WTC11 (cell line): ENCODE measurements around the gene MXRA7. TPM values are rescaled to one million over a fixed set of nuclear protein-coding genes. Genes with fewer than 3 reads are reported as not detected.

Experiments used
- ATAC-seq: fragments of 200-7000 bp; cut with Tn5 transposase; 2 replicates; pipeline ENCODE4 v1.10.0; 2021; ENCODE audit warnings: mild to moderate bottlenecking, moderate library complexity
- CTCF ChIA-PET: fragments of 300-600 bp; sonication (Branson Sonifier 250); formaldehyde crosslinking; loops from one replicate; lab custom pipeline; 2021; ENCODE audit warnings: antibody characterized with exemption; lab: Charles Lee
- POLR2A ChIA-PET: fragments of 350-600 bp; sonication (Branson Sonifier 250); formaldehyde crosslinking; loops from one replicate; lab custom pipeline; 2021; ENCODE audit warnings: antibody characterized with exemption; lab: Charles Lee
- DNase-seq: peaks from one replicate; pipeline ENCODE4 v3.0.0; 2021; ENCODE audit warnings: low spot score
- H3K27ac Mint-ChIP-seq: 2 replicates; pipeline ENCODE4 v1.8.0; 2021; ENCODE audit warnings: mixed read lengths
- H3K27me3 Mint-ChIP-seq: 2 replicates; pipeline ENCODE4 v1.8.0; 2021; ENCODE audit warnings: low read depth, mild to moderate bottlenecking, moderate library complexity, mixed read lengths
- H3K36me3 Mint-ChIP-seq: 2 replicates; pipeline ENCODE4 v1.8.0; 2021; ENCODE audit warnings: mixed read lengths
- H3K4me1 Mint-ChIP-seq: 2 replicates; pipeline ENCODE4 v1.8.0; 2022; ENCODE audit warnings: mixed read lengths
- H3K4me3 Mint-ChIP-seq: 2 replicates; pipeline ENCODE4 v1.8.0; 2021; ENCODE audit warnings: mild to moderate bottlenecking, moderate library complexity, mixed read lengths
- H3K9me3 Mint-ChIP-seq: 2 replicates; pipeline ENCODE4 v1.8.0; 2021; ENCODE audit warnings: mixed read lengths
- E2F5 ChIP-seq: sonication (generic); formaldehyde crosslinking; IDR thresholded peaks from 2 replicates; pipeline ENCODE4 v1.8.1; 2022; ENCODE audit warnings: mild to moderate bottlenecking, moderate library complexity, missing genetic modification reagents
- ELF4 ChIP-seq: sonication (generic); formaldehyde crosslinking; IDR thresholded peaks from 2 replicates; pipeline ENCODE4 v1.8.1; 2022; ENCODE audit warnings: low read depth, mild to moderate bottlenecking, moderate library complexity, missing genetic modification reagents
- ERG ChIP-seq: fragments of 250-450 bp; sonication (Bioruptor Pico); IDR thresholded peaks from 2 replicates; pipeline ENCODE4 v1.8.0; 2021; ENCODE audit warnings: mild to moderate bottlenecking
- ETV6 ChIP-seq: sonication (generic); formaldehyde crosslinking; IDR thresholded peaks from 2 replicates; pipeline ENCODE4 v1.8.1; 2022; ENCODE audit warnings: mild to moderate bottlenecking, missing genetic modification reagents
- NFE2L1 ChIP-seq: sonication (generic); formaldehyde crosslinking; IDR thresholded peaks from 2 replicates; pipeline ENCODE4 v1.8.1; 2023; ENCODE audit warnings: missing genetic modification reagents
- OVOL2 ChIP-seq: fragments of 250-450 bp; sonication (Bioruptor Pico); IDR thresholded peaks from 2 replicates; pipeline ENCODE4 v1.9.0; 2021; ENCODE audit warnings: mild to moderate bottlenecking, borderline replicate concordance
- PREB ChIP-seq: sonication (generic); formaldehyde crosslinking; IDR thresholded peaks from 2 replicates; pipeline ENCODE4 v1.8.1; 2022; ENCODE audit warnings: mild to moderate bottlenecking, missing genetic modification reagents, moderate library complexity, borderline replicate concordance
- RELA ChIP-seq: sonication (generic); formaldehyde crosslinking; IDR thresholded peaks from 2 replicates; pipeline ENCODE4 v1.8.1; 2022; ENCODE audit warnings: missing genetic modification reagents, mild to moderate bottlenecking, borderline replicate concordance
- SMAD3 ChIP-seq: sonication (generic); formaldehyde crosslinking; IDR thresholded peaks from 2 replicates; pipeline ENCODE4 v1.8.0; 2022; ENCODE audit warnings: missing genetic modification reagents, mild to moderate bottlenecking, borderline replicate concordance
- SMAD4 ChIP-seq: sonication (generic); formaldehyde crosslinking; IDR thresholded peaks from 2 replicates; pipeline ENCODE4 v1.8.0; 2022; ENCODE audit warnings: mild to moderate bottlenecking, missing genetic modification reagents
- SP1 ChIP-seq: sonication (generic); formaldehyde crosslinking; conservative IDR thresholded peaks from 2 replicates; pipeline ENCODE4 v1.8.1; 2022; ENCODE audit warnings: missing genetic modification reagents
- TEAD4 ChIP-seq: sonication (generic); formaldehyde crosslinking; IDR thresholded peaks from 2 replicates; pipeline ENCODE4 v1.8.0; 2022; ENCODE audit warnings: mild to moderate bottlenecking, missing genetic modification reagents
- TP53 ChIP-seq: sonication (generic); formaldehyde crosslinking; IDR thresholded peaks from 2 replicates; pipeline ENCODE4 v1.8.1; 2023; ENCODE audit warnings: mild to moderate bottlenecking, missing genetic modification reagents
- ZNF121 ChIP-seq: sonication (generic); formaldehyde crosslinking; IDR thresholded peaks from 2 replicates; pipeline ENCODE4 v1.8.0; 2023; ENCODE audit warnings: missing genetic modification reagents
- ZNF281 ChIP-seq: sonication (generic); formaldehyde crosslinking; IDR thresholded peaks from 2 replicates; pipeline ENCODE4 v1.8.0; 2023; ENCODE audit warnings: mild to moderate bottlenecking, missing genetic modification reagents
- ZNF317 ChIP-seq: sonication (generic); formaldehyde crosslinking; IDR thresholded peaks from 2 replicates; pipeline ENCODE4 v1.8.1; 2023; ENCODE audit warnings: low read depth, mild to moderate bottlenecking, moderate library complexity, missing genetic modification reagents, borderline replicate concordance
- ZNF396 ChIP-seq: fragments of 250-450 bp; sonication (Bioruptor Pico); IDR thresholded peaks from 2 replicates; pipeline ENCODE4 v1.8.0; 2021; ENCODE audit warnings: mild to moderate bottlenecking, moderate library complexity, borderline replicate concordance
- ZNF423 ChIP-seq: fragments of 250-450 bp; sonication (Bioruptor Pico); IDR thresholded peaks from 2 replicates; pipeline ENCODE4 v2.1.2; 2022; ENCODE audit warnings: mild to moderate bottlenecking, moderate library complexity
- ZNF671 ChIP-seq: fragments of 250-450 bp; sonication (Bioruptor Pico); IDR thresholded peaks from 2 replicates; pipeline ENCODE4 v1.8.0; 2021; ENCODE audit warnings: mild to moderate bottlenecking
- total RNA-seq: library from RNA; stranded (reverse); gene quantifications from 3 replicates; pipeline ENCODE4 v1.2.3, GENCODE V29; 2021
- TF ChIP-seq, protein P1 (sequence below): sonication (generic); formaldehyde crosslinking; IDR thresholded peaks from 2 replicates; pipeline ENCODE4 v1.8.0; 2022; ENCODE audit warnings: mild to moderate bottlenecking, missing genetic modification reagents
- TF ChIP-seq, protein P2 (sequence below): fragments of 200-600 bp; IDR thresholded peaks from 2 replicates; pipeline ENCODE4 v1.8.0; 2022; ENCODE audit warnings: antibody characterized with exemption
- TF ChIP-seq, protein P3 (sequence below): fragments of 250-450 bp; sonication (Bioruptor Pico); IDR thresholded peaks from 2 replicates; pipeline ENCODE4 v1.9.0; 2021; ENCODE audit warnings: moderate library complexity, mild to moderate bottlenecking, inconsistent platforms, borderline replicate concordance

Gene MXRA7
- total RNA-seq, 1 experiment from 2014 or later, result 46.5 TPM

DNA sequence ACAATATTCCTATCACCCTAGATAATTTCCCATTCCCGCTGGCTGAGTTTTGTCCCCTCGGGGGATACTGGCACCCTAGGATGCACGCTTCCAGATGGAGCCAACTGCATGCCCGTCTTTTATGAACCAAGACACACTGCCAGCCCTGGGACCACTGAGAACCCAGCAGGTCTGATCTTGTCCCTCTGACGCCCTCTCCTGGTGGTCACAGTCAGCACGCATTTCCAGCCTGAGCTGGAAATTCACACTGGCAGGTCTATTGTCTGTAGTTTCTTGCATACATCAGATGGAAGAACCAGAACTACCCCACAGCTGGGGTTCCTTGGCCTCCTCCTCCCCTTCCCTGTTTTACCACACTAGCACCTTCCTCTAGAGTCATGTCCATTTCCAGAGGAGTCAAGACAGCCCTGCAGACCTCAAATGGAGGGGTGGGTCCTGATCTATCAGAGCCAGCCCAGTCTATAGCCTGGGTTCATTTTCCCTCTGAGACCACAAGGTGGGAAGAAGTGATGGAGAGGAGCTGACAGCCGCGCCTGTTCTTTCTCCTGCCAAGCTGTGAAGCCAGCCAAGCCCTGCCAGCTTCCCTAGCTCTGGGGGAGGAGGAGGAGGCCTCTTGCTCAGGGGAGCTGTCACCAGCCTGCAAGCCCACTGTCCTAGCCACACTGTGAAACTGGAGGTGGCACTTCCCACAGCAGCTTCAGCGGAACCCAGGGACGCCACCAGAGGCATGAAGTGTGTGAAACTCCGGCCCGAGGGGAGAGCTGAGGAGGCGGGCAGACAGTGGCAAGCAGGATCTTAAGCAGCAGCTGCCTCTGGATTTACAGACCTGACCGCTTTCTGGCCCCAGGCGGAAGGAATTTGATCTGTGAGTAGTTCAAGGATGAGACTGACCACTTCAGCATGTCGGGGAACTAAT, 29.3 kb downstream of the MXRA7 start:
- ChIA-PET CTCF (interaction anchor here (0.5 to 2.6 kb wide), 74 partner anchors 9 to 533 kb away, joined by 3 to 69 read pairs (median 6); partner anchors contain the start of genes AANAT, JMJD6, METTL23 and MGAT5B), POLR2A (interaction anchor here (0.6 kb wide), 1 partner anchor 158 kb away, joined by 3 read pairs; no protein-coding TSS in a partner anchor)
- H3K4me3 Mint-ChIP-seq, result no peak overlapping the region
- H3K27me3 Mint-ChIP-seq, result no peaks in the 10 kb centered on the region
- H3K9me3 Mint-ChIP-seq, result no peaks in the 10 kb centered on the region
- DNase-seq (peak; percentile 89), ATAC-seq (peak; percentile 85)
- H3K27ac Mint-ChIP-seq, result no peak overlapping the region
- TF ChIP-seq TP53 (CRISPR knock-in tag) (no peak), ZNF396 (CRISPR knock-in tag) (no peak), ERG (CRISPR knock-in tag) (no peak), NFE2L1 (no peak), E2F5 (CRISPR knock-in tag) (no peak), ZNF317 (CRISPR knock-in tag) (peak; percentile 77), SP1 (CRISPR knock-in tag) (no peak), ZNF121 (CRISPR knock-in tag) (no peak)
- TF ChIP-seq, protein P1, sequence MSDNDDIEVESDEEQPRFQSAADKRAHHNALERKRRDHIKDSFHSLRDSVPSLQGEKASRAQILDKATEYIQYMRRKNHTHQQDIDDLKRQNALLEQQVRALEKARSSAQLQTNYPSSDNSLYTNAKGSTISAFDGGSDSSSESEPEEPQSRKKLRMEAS (CRISPR knock-in tag), result no peak
- TF ChIP-seq, protein P2, sequence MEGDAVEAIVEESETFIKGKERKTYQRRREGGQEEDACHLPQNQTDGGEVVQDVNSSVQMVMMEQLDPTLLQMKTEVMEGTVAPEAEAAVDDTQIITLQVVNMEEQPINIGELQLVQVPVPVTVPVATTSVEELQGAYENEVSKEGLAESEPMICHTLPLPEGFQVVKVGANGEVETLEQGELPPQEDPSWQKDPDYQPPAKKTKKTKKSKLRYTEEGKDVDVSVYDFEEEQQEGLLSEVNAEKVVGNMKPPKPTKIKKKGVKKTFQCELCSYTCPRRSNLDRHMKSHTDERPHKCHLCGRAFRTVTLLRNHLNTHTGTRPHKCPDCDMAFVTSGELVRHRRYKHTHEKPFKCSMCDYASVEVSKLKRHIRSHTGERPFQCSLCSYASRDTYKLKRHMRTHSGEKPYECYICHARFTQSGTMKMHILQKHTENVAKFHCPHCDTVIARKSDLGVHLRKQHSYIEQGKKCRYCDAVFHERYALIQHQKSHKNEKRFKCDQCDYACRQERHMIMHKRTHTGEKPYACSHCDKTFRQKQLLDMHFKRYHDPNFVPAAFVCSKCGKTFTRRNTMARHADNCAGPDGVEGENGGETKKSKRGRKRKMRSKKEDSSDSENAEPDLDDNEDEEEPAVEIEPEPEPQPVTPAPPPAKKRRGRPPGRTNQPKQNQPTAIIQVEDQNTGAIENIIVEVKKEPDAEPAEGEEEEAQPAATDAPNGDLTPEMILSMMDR, result peak; percentile 48; the same call in 1 of the 2 replicates
- TF ChIP-seq, protein P3, sequence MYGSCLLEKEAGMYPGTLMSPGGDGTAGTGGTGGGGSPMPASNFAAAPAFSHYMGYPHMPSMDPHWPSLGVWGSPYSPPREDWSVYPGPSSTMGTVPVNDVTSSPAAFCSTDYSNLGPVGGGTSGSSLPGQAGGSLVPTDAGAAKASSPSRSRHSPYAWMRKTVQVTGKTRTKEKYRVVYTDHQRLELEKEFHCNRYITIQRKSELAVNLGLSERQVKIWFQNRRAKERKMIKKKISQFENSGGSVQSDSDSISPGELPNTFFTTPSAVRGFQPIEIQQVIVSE (CRISPR knock-in tag), result no peak
- no peaks in the 10 kb centered on the region for H3K36me3 Mint-ChIP-seq
- H3K4me1 Mint-ChIP-seq, result peaks cover 4% of the 10 kb centered on the region

GRCh38 chr17:76679239-76679638, 31.5 kb downstream of the MXRA7 start:
- ChIA-PET POLR2A (interaction anchor here (0.6 kb wide), 1 partner anchor 14 kb away, joined by 7 read pairs; no protein-coding TSS in a partner anchor), CTCF (interaction anchor here (1.1 kb wide), 1 partner anchor 156 kb away, joined by 3 read pairs; no protein-coding TSS in a partner anchor)
- no peak for DNase-seq
- Mint-ChIP-seq H3K36me3 (peaks cover 3% of the 10 kb centered on the region), H3K27me3 (no peaks in the 10 kb centered on the region), H3K4me3 (no peak overlapping the region), H3K4me1 (peaks cover 4% of the 10 kb centered on the region), H3K9me3 (peaks cover 10% of the 10 kb centered on the region), H3K27ac (no peak overlapping the region)
- no peak for ATAC-seq
- no peak for TF ChIP-seq ZNF423 (CRISPR knock-in tag)
- no peak for TF ChIP-seq ZNF396 (CRISPR knock-in tag)
- no peak for TF ChIP-seq RELA (CRISPR knock-in tag)
- TF ChIP-seq OVOL2 (CRISPR knock-in tag), result no peak
- TF ChIP-seq, protein P2, result no peak
- TF ChIP-seq SMAD4, result no peak
- TF ChIP-seq ETV6, result no peak
- no peak for TF ChIP-seq TEAD4 (CRISPR knock-in tag)
- TF ChIP-seq ZNF281, result no peak
- no peak for TF ChIP-seq SMAD3 (CRISPR knock-in tag)
- TF ChIP-seq ELF4, result no peak
- TF ChIP-seq PREB (CRISPR knock-in tag), result no peak
- TF ChIP-seq ZNF671 (CRISPR knock-in tag), result no peak
